ENCODE results near the gene NLGN1.
"Not testable (repeated sequence)": the region's sequence is repeated elsewhere in the genome, so short reads cannot be mapped to it uniquely, and the experiment has no call there.

Gene NLGN1

DNA sequence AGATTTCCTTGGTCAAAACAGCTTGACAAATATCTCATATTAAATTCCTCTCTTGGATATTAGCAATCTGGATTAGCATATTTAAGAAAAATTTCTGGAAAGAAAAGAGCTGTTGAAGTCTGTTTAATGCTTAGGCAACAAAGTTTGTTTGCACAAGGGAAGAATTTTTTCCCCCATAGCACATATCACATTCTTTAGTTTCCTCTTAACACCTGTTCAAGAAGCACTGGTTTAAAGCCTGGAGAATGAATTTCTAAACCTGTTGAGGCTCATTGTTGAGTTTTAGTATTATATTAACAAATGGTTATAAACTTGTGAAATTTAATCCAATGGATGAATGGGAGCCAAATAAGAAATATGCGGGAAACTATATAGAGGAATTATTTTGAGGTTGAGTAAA, 41.5 kb downstream of the NLGN1 start:
- Histone ChIP-seq H3K27ac (no peak overlapping the region), H3K36me3 (no peaks in the 10 kb centered on the region), H3K4me3 (ENCODE audit: low read depth in 1 of 2, low read length in 1 of 2) (no peak overlapping the region), H3K27me3 (no peaks in the 10 kb centered on the region), H3K9me3 (no peaks in the 10 kb centered on the region), H3K4me1 (ENCODE audit: control insufficient read depth in 1 of 2, insufficient read depth in 1 of 2, low read depth in 1 of 2, low read length in 1 of 2) (no peaks in the 10 kb centered on the region)
- TF ChIP-seq, protein P1, sequence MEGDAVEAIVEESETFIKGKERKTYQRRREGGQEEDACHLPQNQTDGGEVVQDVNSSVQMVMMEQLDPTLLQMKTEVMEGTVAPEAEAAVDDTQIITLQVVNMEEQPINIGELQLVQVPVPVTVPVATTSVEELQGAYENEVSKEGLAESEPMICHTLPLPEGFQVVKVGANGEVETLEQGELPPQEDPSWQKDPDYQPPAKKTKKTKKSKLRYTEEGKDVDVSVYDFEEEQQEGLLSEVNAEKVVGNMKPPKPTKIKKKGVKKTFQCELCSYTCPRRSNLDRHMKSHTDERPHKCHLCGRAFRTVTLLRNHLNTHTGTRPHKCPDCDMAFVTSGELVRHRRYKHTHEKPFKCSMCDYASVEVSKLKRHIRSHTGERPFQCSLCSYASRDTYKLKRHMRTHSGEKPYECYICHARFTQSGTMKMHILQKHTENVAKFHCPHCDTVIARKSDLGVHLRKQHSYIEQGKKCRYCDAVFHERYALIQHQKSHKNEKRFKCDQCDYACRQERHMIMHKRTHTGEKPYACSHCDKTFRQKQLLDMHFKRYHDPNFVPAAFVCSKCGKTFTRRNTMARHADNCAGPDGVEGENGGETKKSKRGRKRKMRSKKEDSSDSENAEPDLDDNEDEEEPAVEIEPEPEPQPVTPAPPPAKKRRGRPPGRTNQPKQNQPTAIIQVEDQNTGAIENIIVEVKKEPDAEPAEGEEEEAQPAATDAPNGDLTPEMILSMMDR (IDR thresholded peaks at IDR 0.05) = no peak

DNA sequence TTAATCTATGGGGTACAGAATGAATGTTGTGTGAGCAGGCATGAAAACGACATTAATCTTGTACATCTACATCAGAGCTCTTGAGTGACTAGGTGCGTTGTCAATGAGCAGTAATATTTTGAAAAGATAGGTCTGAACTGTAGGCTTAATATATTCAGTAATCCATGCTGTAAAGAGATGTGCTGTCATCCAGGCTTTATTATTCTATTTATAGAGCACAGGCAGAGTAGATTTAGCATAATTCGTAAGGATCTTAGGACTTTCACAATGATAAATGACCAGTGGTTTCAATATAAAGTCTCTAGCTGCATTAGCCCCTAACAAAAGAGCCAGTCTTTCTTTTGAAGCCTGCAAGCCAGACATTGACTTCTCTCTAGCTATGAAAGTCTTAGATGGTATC, 43.0 kb downstream of the NLGN1 start:
- TF ChIP-seq, protein P1 (IDR thresholded peaks at IDR 0.05) = no peak
- no peaks in the 10 kb centered on the region for H3K4me1 ChIP-seq (ENCODE audit: control insufficient read depth in 1 of 2, insufficient read depth in 1 of 2, low read depth in 1 of 2, low read length in 1 of 2)
- no peak overlapping the region for H3K27ac ChIP-seq

DNA sequence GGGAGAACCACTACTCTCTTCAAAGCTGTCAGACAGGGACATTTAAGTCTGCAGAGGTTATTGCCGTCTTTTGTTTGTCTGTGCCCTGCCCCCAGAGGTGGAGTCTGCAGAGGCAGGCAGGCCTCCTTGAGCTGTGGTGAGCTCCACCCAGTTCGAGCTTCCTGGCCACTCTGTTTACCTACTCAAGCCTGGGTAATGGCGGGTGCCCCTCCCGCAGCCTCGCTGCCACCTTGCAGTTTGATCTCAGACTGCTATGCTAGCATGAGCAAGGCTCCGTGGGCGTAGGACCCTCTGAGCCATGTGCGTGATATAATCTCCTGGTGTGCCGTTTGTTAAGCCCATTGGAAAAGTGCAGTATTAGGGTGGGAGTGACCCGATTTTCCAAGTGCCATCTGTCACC, 54.0 kb downstream of the NLGN1 start:
- H3K36me3 ChIP-seq; H3K27me3 ChIP-seq; H3K9me3 ChIP-seq; H3K27ac ChIP-seq; H3K4me1 ChIP-seq (ENCODE audit: control insufficient read depth in 1 of 2, insufficient read depth in 1 of 2, low read depth in 1 of 2, low read length in 1 of 2); H3K4me3 ChIP-seq (ENCODE audit: low read depth in 1 of 2, low read length in 1 of 2): not testable (repeated sequence)

More for the DNA sequence above, 43.0 kb downstream of the NLGN1 start:
- Histone ChIP-seq H3K4me3 (ENCODE audit: low read depth in 1 of 2, low read length in 1 of 2) (no peak overlapping the region), H3K27me3 (no peaks in the 10 kb centered on the region), H3K9me3 (no peaks in the 10 kb centered on the region), H3K36me3 (no peaks in the 10 kb centered on the region)

DNA sequence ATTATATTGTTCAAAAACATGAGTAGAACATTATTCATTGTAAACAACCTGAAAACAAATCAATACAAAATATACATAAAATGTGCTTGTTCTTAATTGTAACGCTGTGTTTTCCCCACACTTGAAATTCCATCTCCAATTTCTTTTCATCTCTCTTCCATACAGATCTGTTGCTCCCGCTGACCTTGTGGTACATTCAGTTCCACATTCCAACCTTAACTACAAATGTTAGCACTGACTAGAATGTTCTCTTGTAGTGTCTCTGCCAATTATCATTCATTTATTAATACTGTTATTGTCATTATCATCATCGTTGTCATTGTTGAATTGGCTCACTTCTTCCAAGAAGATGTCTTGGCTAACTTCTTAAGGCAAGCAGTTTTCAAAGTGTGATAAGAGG, 65.7 kb downstream of the NLGN1 start:
- Histone ChIP-seq H3K27ac (no peak overlapping the region), H3K27me3 (no peaks in the 10 kb centered on the region), H3K9me3 (no peaks in the 10 kb centered on the region), H3K4me1 (ENCODE audit: control insufficient read depth in 1 of 2, insufficient read depth in 1 of 2, low read depth in 1 of 2, low read length in 1 of 2) (no peaks in the 10 kb centered on the region), H3K36me3 (no peaks in the 10 kb centered on the region), H3K4me3 (ENCODE audit: low read depth in 1 of 2, low read length in 1 of 2) (no peak overlapping the region)
- TF ChIP-seq, protein P1 (IDR thresholded peaks at IDR 0.05) = no peak

DNA sequence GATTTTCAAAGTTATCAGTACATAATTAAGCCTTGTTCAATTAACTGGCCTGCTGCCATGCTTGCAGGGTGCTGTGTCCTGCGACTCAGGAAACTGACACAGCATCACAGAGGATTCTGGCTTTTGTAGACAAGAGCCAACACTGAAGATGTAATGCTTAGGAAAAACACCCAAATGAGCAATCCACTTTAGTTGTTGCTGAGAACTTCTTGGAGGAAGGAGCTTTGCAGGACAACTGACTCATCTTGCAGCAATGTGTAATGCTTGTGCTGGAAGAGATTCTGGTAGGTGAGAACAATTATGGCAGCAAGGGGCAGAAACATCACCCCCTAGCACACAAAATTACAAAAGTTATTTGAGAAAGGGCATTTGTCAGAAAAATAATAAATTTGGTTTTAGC, 67.6 kb downstream of the NLGN1 start:
- Histone ChIP-seq H3K27me3 (no peaks in the 10 kb centered on the region), H3K36me3 (no peaks in the 10 kb centered on the region), H3K9me3 (no peaks in the 10 kb centered on the region), H3K27ac (no peak overlapping the region), H3K4me1 (ENCODE audit: control insufficient read depth in 1 of 2, insufficient read depth in 1 of 2, low read depth in 1 of 2, low read length in 1 of 2) (no peaks in the 10 kb centered on the region), H3K4me3 (ENCODE audit: low read depth in 1 of 2, low read length in 1 of 2) (no peak overlapping the region)
- TF ChIP-seq, protein P1 (IDR thresholded peaks at IDR 0.05) = no peak

DNA sequence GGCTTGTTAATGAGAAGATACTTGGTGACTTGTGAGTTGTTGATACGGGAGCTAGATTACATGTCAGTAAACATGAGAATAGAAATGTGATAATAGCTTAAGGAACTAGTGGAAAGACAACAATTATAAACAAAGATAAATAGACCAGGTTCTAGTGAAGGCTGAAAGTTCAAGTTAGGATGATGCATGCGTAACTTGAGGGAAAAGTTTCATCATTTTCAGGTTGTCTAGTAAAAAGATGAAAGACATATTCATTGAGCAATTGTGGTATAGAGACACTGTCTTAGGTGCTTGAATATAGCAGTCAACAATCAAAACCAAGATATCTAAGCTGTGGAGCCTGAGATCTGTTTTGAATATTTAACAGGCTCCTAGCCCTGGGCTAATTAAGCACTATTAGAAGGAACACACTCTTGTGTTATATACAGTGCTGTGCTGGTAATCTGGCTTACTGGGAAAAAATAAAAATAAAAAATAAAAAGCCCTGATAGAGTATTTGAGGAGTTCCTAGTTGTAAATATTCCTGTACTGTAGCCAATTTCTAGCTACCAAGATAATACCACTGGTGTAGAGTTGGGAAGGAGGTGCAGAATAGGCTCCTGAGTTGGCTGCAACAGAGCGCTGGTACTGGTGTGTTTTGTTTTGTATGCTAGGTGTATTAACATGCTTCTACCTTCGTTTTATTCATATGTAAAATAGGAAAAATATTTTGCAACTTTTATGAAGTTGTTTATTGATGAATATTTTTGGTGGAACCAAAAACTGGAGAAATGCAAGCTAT, 68.5 kb downstream of the NLGN1 start:
- Histone ChIP-seq H3K9me3 (no peaks in the 10 kb centered on the region), H3K4me3 (ENCODE audit: low read depth in 1 of 2, low read length in 1 of 2) (no peak overlapping the region), H3K27me3 (no peaks in the 10 kb centered on the region), H3K4me1 (ENCODE audit: control insufficient read depth in 1 of 2, insufficient read depth in 1 of 2, low read depth in 1 of 2, low read length in 1 of 2) (no peaks in the 10 kb centered on the region), H3K36me3 (no peaks in the 10 kb centered on the region), H3K27ac (no peak overlapping the region)
- TF ChIP-seq, protein P1 (IDR thresholded peaks at IDR 0.05) = no peak
